H54 (cell line): ENCODE data around the gene CD81.
"Not testable (repeated sequence)": the region's sequence is repeated elsewhere in the genome, so short reads cannot be mapped to it uniquely, and the experiment has no call there.

Experiments
- DNase-seq: peaks from one replicate; pipeline ENCODE4 v3.0.0; 2011; ENCODE audit warnings: low spot score, mixed read lengths; ENCODE audit not compliant: insufficient read length
- FAIRE-seq: peaks from 3 replicates; lab custom pipeline; 2011; peaks lifted over from hg19 to GRCh38; lab: Jason Lieb, UNC
- POLR2A ChIP-seq: IDR thresholded peaks from 2 replicates; pipeline ENCODE4 v1.6.1; 2011; ENCODE audit warnings: low read depth, mild to moderate bottlenecking, low read length

Gene CD81, protein sequence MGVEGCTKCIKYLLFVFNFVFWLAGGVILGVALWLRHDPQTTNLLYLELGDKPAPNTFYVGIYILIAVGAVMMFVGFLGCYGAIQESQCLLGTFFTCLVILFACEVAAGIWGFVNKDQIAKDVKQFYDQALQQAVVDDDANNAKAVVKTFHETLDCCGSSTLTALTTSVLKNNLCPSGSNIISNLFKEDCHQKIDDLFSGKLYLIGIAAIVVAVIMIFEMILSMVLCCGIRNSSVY

DNA sequence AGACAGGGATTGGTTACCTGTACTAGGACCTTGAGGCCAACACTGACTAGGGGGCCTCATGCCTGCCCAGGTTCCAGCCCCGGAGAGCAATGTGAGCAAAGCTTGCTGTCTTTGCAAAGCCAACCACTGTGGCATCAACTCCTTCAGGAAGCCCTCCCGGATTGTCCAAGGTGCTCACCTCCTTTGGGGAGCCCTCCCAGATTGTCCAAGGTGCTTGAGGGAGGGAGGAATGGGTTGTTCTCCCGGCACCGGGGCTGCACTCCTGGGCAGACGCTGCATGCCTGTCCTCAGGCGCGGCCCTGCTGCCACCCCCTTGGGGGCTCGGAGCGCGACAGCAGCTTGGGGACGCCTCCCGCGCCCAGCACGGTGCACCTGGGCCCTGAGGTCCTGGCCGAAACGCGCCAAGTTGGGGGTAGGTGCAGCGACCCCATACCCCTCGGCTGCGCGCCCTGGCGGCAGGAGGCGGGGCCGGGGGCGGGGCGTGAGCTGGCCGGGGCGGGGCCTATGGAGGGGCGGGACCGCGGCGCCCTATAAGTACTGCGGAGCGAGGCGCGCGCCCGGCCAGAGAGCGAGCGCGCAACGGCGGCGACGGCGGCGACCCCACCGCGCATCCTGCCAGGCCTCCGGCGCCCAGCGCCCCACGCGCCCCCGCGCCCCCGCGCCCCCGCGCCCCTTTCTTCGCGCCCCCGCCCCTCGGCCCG, at the start of gene CD81:
CD81 (plus strand) TSS at position 560 of the 701 bp plus-strand sequence. CDS start 240 bp downstream, outside the sequence.
- FAIRE-seq = no peak
- DNase-seq = peak; percentile 72
- TF ChIP-seq POLR2A = peak; percentile 93

DNA sequence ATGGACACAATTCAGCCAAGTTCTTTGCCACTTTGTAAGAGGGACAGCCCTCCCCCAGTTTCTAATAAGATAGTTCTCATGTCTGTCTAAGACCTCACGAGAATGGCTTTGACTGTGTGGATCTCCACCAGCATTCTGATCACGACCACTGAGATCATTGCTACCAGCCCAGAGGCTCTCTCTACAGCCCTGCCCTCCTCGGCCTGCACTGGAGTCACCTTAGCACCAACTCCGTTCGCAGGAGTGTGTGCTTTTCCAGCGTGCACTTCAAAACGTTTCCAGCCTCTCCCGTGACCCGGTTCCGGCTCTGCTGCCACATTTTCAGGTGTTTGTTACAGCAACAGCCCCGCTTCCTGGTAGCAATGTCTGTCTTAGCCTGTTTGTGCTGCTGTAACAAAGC, 49.1 kb upstream of the CD81 start:
- no peak for TF ChIP-seq POLR2A
- FAIRE-seq (no peak), DNase-seq (no peak)

DNA sequence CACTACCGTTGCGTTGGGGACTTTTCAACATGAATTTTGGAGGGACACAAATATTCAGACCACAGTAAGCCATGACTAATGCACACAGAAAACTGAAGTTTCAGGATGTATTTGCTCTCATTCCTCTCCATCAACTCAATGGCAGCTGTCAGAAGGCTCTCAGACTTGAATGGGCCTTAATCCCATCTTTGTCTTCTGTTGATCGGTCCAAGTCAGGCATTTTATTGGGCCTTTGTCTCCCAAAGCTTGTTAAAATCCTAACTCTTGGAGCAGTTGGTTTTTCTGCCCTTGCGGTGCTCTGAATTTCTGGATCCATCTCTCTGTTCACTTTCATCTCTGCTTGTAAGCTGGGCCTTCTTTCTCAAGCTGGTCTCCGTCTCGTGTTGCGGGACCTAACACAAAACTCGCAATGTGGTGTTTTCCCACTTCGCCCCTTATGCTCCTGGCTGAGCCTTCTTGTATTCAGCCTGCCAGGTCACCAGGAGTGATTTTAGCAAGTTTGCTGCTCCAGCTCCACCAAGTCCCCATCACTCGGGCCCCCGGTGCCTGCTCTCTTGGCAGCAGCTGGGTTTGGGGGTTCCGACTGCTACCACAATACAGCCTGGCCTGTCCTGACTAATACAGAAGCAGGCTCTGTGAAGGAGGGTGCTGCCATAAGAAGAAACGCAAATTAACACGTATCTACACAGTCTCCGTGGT, 48.3 kb upstream of the CD81 start:
- no peak for TF ChIP-seq POLR2A

DNA sequence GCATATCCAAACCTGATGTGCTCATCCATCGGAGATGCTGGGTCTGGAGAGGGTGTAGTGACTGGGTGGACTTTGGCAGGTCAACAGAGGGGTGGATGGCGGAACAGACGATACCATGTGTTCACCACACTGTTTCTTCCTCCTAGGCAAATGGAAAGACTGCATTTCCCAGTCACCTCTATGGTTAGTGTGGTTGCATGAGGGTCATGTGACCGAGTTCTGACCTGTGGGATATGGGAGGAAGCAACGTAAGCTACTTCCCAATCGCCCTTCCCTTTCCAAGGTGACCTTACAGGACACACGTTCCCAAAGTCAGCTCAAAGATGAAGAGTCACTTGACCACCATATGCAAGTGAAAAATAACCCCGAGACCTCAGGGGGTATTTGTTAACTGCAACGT, 47.6 kb upstream of the CD81 start:
- FAIRE-seq (no peak), DNase-seq (no peak)
- no peak for TF ChIP-seq POLR2A

More for the DNA sequence above, 48.3 kb upstream of the CD81 start:
- FAIRE-seq (no peak), DNase-seq (no peak)

DNA sequence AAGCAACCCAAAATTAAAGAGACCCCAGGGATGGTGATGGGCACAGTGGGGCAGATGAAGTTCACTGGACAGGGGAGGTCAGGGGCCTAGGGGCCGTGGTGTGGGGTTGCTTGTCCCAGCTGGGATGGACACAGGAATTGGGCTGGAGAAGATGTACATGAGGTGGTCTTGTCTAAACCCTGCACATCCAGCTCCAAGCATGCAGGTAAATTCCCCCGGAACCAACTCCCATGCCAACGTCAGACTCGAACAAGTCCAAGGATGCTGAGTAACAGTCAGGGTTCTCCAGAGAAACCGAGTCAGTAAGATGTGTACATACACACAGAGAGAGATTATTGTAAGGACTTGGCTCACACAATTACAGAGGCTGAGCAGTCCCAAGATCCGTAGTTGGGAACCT, 46.4 kb upstream of the CD81 start:
- DNase-seq (no peak), FAIRE-seq (no peak)
- no peak for TF ChIP-seq POLR2A

DNA sequence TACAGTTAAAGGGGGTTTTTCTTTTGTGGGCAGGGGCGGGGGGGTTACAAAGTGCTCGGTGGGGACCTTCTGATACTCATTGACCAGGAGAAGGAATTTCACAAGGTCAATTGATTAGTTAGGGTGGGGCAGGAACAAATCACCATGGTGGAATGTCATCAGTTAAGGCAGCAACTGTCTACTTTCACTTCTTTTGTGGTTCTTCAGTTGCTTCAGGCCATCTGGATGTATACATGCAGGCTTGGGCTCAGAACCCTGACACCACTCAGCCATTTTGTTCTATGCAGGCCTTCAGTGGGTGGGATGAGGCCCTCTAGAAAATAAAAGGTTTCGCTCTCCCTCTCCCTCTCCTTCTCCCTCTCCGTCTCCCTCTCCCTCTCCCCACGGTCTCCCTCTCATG, 45.7 kb upstream of the CD81 start:
- FAIRE-seq (no peak), DNase-seq (no peak)
- no peak for TF ChIP-seq POLR2A

DNA sequence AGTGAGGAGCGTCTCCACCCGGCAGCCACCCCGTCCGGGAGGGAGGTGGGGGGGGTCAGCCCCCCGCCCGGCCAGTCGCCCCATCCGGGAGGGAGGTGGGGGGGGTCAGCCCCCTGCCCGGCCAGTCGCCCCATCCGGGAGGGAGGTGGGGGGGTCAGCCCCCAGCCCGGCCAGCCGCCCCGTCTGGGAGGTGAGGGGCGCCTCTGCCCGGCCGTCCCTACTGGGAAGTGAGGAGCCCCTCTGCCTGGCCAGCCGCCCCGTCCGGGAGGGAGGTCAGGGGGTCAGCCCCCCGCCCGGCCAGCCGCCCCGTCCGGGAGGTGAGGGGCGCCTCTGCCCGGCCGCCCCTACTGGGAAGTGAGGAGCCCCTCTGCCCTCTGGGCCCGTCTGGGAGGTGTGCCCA, 44.5 kb upstream of the CD81 start:
- FAIRE-seq, DNase-seq: not testable (repeated sequence)

DNA sequence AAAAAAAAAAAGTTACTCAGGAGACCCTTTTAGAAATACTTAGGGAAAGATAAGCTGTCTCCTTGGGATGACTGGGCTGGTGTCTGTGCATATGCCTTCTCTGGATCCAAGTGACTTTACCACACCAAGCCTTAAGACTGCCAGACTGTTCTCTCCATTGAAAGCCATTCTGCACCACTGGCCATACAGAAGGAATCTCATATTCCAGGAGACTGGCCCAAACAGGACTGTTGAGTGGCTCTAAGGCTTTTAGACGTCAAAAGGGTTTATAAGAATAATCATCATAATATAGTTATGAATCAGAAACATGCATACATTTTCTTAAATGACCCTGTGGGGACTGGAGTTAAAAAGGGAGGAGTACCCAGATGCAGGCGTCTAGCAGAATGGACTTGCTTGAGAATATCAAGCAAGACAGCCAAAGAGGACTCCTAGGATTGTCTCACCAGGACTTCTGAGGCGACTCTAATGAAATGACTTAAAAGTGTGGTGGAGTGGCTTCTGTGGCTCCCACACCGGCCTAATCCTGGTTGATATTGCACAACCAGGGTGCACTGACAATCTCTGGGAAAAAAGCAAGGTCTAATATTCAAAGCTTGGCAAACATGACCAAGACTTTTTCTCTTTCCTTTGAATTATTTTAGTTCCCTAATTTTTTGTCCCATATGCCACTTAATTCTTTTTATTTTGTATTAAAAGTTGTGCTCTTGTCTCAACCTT, 43.5 kb upstream of the CD81 start:
- DNase-seq = not testable (repeated sequence)

DNA sequence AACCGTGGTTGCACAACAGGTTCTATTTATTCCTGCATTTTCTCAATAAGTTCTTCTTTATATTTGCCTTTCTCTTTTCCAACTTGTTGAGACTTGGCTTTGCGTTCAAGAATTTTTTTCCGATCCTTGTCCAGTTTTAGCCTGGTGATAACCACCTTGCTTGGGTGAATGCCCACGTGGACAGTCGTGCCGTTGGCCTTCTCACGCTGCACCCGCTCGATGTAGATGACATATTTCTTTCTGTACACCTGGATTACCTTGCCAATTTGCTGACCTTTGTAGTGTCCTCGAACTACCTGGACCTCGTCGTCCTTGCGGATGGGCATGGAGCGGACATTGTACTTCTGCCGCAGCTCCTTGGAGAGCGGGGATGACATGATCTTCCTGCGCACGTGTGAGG, 41.8 kb upstream of the CD81 start:
- DNase-seq, FAIRE-seq: not testable (repeated sequence)

More for the DNA sequence above, 43.5 kb upstream of the CD81 start:
- FAIRE-seq = not testable (repeated sequence)

DNA sequence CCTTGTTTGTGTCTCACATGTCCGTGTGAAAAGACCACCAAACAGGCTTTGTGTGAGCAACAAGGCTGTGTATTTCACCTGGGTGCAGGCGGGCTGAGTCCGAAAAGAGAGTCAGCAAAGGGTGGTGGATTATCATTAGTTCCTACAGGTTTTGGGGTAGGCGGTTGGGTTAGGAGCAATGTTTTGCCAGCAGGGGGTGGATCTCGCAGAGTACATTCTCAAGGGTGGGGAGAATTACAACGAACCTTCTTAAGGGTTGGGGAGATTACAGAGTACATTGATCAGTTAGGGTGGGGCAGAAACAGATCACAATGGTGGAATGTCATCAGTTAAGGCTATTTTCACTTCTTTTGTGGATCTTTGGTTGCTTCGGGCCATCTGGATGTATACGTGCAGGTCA, 38.4 kb upstream of the CD81 start:
- DNase-seq, FAIRE-seq: not testable (repeated sequence)

DNA sequence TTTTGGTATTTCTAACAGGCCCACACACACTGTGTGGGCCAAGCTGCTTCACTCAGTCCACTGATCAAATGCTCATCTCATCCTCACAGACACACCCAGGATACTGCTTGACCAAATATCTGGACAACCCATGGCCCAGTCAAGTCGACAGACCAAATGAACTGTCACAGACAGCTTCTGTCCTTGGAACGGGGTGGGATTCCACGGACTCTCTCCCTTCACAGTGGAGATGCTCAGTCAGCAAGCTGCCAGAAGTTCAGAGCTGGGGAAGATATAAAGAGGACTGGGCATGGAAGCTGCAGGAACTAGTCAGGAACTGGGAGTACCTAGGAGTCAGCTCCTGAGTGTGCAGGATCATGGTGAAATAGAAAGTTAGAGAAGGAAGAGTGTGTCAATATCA, 34.6 kb upstream of the CD81 start:
- DNase-seq (no peak), FAIRE-seq (no peak)
- no peak for TF ChIP-seq POLR2A

DNA sequence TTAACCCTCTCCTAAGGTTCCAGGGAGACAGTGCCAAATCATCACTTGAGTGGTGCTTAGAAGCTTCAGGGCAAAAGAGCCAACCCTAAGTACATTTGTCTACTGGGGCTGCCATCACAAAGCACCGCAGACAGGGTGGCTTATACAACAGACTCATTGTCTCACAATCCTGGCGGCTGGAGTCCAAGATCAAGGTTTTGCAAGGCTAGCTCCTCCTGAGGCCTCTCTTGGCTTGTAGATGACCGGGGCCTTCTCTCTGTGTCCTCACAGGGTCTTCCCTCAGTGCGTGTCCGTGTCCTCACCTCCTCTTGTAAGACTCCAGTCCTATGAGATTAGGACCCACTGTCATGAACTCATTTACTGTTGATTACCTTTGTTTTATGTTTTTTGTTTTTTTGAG, 34.1 kb upstream of the CD81 start:
- no peak for TF ChIP-seq POLR2A
- FAIRE-seq (no peak), DNase-seq (no peak)

DNA sequence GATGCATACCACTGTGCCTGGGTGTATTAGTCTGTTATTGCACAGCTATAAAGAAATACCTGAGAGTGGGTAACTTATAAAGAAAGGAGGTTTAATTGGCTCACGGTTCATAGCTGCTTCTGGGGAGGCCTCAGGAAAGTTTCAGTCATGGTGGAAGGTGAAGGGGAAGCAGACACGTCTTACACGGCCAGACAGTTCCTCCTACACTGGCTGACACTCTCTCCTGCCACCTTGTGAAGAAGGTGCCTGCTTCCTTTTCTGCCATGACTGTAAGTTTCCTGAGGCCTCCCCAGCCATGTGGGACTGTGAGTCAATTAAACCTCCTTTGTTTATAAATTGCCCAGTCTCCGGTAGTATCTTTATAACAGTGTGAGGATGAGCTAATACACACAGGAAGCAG, 33.6 kb upstream of the CD81 start:
- TF ChIP-seq POLR2A = no peak
- no peak for DNase-seq
- FAIRE-seq = no peak

DNA sequence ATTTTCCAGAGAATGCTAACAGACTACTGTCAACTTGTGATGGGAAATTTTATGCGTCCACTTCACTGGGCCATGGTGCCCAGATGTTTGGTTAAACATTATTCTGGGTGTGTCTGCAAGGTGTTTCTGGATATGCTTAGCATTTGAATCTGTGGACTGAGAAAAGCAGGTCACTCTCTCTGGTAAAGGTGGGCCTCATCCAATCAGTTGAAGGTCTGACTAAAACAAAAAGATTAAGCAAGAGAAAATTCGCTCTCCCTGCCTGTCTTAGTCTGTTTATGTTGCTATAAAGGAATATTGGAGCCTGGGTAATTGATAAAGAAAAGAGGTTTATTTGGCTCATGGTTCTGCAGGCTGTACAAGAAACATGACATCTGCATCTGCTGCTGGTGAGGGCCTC, 32.1 kb upstream of the CD81 start:
- FAIRE-seq (no peak), DNase-seq (no peak)
- no peak for TF ChIP-seq POLR2A
